ENCODE data around the gene FKBP15.
A peak's percentile ranks its signal among the peaks of the same experiment; 100 is the strongest.

Gene FKBP15

DNA sequence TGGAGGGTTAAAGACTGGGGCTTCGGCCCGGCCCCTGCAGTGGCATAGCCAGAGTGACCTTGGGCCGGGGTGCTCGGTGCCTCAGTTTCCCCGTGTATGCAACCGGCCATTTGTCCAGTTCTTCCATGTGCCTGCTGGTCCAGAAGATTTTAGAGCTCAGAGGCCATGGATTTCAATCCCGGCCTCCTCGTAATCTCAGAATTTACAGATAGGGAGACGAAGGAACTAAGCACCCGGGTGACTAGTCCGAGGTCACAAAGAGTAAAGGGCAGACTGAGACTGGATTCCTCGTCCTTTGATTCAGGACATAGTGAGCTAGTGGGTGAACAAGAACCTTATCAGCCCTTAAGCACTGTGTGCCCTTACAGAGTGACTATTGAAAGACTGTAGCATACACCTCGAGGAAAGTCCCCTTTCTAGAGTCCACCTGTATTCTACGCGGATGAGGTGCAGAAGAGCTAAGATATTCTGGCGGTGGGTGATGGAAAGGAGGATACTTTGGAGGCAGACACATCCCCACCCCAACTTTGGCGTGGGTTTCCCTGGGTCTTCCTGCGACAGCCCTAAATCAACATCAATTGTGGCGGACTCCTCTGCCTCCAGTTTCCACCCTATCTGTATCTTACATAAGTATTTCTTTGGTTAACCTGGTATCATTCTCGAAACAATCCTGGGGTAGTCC lies 864 bp upstream of the FKBP15 start:
- TF ChIP-seq, protein P1, sequence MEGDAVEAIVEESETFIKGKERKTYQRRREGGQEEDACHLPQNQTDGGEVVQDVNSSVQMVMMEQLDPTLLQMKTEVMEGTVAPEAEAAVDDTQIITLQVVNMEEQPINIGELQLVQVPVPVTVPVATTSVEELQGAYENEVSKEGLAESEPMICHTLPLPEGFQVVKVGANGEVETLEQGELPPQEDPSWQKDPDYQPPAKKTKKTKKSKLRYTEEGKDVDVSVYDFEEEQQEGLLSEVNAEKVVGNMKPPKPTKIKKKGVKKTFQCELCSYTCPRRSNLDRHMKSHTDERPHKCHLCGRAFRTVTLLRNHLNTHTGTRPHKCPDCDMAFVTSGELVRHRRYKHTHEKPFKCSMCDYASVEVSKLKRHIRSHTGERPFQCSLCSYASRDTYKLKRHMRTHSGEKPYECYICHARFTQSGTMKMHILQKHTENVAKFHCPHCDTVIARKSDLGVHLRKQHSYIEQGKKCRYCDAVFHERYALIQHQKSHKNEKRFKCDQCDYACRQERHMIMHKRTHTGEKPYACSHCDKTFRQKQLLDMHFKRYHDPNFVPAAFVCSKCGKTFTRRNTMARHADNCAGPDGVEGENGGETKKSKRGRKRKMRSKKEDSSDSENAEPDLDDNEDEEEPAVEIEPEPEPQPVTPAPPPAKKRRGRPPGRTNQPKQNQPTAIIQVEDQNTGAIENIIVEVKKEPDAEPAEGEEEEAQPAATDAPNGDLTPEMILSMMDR (IDR thresholded peaks at IDR 0.05; ENCODE audit: low read depth, low read length): no peak
- peak overlapping the region; percentile 87 to 95 for H3K4me3 ChIP-seq (replicated peaks in 1 of 2; ENCODE audit: low read depth in 2 of 2, low read length in 2 of 2)
- DNase-seq (ENCODE audit: low read depth in 2 of 2): no peak

GRCh38 chr9:113220467-113221002 lies 542 bp downstream of the FKBP15 start:
- peak in 1 of 2 donors; percentile 7 for DNase-seq (ENCODE audit: low read depth in 2 of 2)
- TF ChIP-seq, protein P1 (IDR thresholded peaks at IDR 0.05; ENCODE audit: low read depth, low read length): no peak
- H3K4me3 ChIP-seq (replicated peaks in 1 of 2; ENCODE audit: low read depth in 2 of 2, low read length in 2 of 2): peak overlapping the region; percentile 87 to 95

GRCh38 chr9:113219969-113220368 lies 1.1 kb downstream of the FKBP15 start:
- H3K4me3 ChIP-seq (replicated peaks in 1 of 2; ENCODE audit: low read depth in 2 of 2, low read length in 2 of 2): peak overlapping the region; percentile 87 to 95
- peak in 1 of 2 donors; percentile 57 for DNase-seq (ENCODE audit: low read depth in 2 of 2)
- TF ChIP-seq, protein P1 (IDR thresholded peaks at IDR 0.05; ENCODE audit: low read depth, low read length): no peak

- no peak for DNase-seq (ENCODE audit: low read depth in 2 of 2)
- no peak overlapping the region for H3K4me3 ChIP-seq (replicated peaks in 1 of 2; ENCODE audit: low read depth in 2 of 2, low read length in 2 of 2)
- TF ChIP-seq, protein P1 (IDR thresholded peaks at IDR 0.05; ENCODE audit: low read depth, low read length): no peak
Observed at GRCh38 chr9:113219186-113219936, 1.7 kb downstream of the FKBP15 start.

- DNase-seq (ENCODE audit: low read depth in 2 of 2): no peak
- no peak overlapping the region for H3K4me3 ChIP-seq (replicated peaks in 1 of 2; ENCODE audit: low read depth in 2 of 2, low read length in 2 of 2)
- TF ChIP-seq, protein P1 (IDR thresholded peaks at IDR 0.05; ENCODE audit: low read depth, low read length): no peak
Observed at GRCh38 chr9:113216406-113216805, 4.7 kb downstream of the FKBP15 start.

DNA sequence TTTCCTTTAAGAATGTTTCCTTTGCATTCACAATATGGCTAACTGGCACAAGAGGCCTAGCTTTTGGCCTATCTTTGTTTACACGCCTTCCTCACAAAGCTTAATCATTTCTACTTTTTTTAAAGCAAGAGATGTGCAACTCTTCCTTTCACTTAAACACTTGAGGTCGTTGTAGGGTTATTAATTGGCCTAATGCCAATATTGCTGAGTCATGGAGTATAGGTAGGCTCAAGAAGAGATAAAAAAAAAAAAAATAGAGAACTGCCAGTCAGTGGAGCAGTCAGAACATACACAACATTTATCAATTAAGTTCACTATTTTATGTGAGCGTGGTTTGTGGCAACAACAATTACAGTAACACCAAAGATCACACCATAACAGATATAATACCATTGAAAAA lies 5.9 kb downstream of the FKBP15 start:
- peak; percentile 51 to 61 for DNase-seq (ENCODE audit: low read depth in 2 of 2)
- H3K4me3 ChIP-seq (replicated peaks in 1 of 2; ENCODE audit: low read depth in 2 of 2, low read length in 2 of 2): no peak overlapping the region
- TF ChIP-seq, protein P1 (IDR thresholded peaks at IDR 0.05; ENCODE audit: low read depth, low read length): no peak
